ENCODE measurements around the gene CD3E.

The CD3E gene

DNA sequence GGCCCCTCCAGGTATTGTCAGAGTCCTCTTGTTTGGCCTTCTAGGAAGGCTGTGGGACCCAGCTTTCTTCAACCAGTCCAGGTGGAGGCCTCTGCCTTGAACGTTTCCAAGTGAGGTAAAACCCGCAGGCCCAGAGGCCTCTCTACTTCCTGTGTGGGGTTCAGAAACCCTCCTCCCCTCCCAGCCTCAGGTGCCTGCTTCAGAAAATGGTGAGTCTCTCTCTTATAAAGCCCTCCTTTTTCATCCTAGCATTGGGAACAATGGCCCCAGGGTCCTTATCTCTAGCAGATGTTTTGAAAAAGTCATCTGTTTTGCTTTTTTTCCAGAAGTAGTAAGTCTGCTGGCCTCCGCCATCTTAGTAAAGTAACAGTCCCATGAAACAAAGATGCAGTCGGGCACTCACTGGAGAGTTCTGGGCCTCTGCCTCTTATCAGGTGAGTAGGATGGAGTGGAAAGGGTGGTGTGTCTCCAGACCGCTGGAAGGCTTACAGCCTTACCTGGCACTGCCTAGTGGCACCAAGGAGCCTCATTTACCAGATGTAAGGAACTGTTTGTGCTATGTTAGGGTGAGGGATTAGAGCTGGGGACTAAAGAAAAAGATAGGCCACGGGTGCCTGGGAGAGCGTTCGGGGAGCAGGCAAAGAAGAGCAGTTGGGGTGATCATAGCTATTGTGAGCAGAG lies at the start of gene CD3E:
CD3E (plus strand) TSS at position 163 of the 681 bp plus-strand sequence; CDS start at position 386, 223 bp downstream.
- DNase-seq: peak in 1 of 51 donors; percentile 98

DNA sequence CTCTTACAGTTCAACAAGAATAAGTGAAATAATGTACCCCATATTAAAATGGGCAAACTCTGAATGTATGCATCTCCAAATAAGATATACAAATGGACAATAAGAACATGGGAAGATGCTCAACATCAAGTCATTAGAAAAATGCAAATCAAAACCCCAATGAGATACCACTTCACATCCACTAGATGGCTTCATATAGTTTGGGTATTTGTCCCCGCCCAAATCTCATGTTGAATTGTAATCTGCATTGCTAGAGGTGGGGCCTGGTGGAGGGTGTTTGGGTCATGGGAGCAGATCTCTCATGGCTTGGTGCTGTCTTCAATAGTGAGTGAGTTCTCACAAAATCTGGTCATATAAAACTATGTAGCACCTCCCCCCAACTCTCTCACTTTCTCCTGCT lies 46.1 kb upstream of the CD3E start:
- DNase-seq: no peak

DNA sequence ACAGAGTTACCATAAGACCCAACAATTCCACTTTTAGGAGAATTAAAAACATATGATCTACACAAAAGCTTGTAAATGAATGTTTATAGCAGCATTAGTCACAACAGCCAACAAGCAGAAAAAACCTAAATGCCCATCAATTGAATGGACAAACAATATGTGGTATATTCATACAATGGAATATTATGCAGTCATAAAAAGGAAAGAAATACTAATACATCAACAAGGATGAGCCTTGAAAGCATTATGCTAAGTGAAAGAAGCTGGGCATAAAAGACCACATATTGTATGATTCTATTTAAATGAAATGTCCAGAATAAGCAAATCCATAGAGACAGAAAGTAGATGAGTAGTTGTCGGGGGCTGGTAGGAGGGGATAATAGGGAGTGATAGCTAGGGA lies 45.4 kb upstream of the CD3E start:
- DNase-seq: no peak

GRCh38 chr11:118260353-118260752 lies 44.2 kb upstream of the CD3E start:
- DNase-seq: no peak

DNA sequence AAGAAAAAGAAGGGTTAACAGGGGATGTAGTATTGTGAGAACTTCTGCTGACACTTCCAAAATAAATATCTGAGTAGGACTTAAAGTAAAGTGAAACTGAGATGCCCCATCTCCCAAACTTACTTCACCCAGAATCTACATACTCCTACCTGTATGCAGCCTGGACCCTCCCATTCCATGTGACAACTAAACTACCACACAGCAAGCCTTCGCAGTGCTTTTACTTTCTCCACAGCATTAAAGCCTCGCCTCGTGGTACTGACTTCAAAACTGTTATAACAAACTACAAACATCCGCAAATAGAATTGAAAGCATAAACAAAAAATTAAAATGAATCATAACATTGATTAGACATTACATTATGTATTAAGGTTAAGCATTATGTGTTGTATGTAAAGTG lies 41.4 kb upstream of the CD3E start:
- DNase-seq: no peak

DNA sequence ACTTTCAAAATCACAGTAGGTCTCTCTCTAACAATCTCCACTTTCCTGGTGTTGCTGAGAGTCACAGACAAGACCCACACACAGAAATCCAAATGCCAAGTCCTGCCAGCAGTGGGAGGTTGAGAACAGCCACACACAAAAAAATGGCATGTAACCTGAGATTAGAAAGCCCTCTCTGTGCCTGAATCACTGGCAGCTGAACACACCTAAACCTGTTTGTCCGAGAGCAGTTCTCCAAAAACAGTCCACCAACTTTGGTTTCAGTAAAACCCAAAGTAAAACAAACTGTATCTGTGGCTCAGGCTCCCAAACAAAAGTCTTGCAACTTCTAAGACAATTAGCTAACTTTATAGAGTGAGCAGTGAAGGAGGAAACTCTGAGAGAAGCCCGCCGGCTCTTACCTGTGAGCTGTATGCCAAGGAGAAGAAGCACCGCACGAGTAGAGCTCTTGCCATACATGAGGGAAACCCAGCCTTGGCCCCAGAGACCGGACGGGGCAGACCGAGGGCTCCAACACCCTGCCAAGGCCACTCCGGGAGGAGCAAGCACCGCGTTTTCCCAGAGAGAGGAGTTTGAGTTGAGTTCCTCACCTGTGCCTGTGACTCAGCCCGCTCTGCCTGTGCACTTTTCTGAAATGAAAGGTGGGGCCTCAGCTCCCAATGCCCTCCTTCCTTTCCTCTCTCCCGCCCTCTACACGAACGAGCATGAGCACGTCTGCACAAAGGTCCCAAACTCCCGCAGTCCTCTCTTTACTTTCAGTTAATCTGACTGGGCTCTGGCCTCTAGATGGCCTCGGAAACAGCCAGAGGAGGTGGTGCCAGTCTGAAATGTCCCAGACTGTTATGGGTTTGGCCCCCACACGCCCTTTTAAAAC lies 40.6 kb upstream of the CD3E start, which contains the start of gene MPZL2:
MPZL2 (minus strand) TSS at position 603 of the 874 bp plus-strand sequence; CDS start at position 459, 144 bp downstream.
- no peak for DNase-seq

- no peak for DNase-seq
Measured at GRCh38 chr11:118264569-118265465, 39.7 kb upstream of the CD3E start.

- no peak for DNase-seq
Measured at GRCh38 chr11:118265954-118266353, 38.6 kb upstream of the CD3E start.

DNA sequence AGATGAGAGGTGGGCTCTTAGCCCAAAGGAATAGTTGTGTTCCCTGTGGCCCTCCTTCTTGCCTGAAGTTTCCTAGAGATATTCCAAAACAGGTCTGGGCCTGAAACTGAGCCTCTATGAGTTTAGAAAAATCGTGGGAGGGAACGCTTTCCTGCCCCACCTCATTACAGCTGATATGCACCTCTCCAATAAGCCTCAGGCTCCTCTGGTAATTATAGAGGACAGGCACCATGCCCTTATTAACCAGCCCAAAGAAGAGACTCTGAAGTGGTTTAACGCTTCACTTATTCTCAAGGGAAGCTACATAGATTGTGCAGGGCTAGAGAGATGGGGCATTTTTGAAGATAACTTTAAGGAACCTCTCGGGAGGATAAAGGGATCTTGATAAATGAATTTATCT lies 37.0 kb upstream of the CD3E start:
- no peak for DNase-seq

DNA sequence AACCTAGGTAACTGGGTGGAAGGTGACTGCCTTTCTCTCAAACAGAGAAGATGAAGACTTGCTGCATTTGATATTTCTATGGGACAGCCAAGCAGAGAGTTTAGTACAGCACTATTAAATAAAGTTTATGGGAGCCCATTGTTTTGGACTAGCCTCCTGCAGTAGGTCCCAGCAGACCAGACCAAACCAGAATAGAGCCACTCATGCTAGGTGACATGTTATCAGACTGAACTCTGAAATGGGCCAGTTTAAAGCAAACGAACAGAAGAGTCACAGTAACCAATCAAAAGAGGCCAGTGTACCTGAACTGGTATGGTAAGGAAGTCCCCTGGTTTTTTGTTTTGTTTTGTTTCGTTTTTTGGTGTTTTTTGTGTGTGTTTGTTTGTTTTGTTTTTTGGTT lies 32.5 kb upstream of the CD3E start:
- DNase-seq: no peak

DNA sequence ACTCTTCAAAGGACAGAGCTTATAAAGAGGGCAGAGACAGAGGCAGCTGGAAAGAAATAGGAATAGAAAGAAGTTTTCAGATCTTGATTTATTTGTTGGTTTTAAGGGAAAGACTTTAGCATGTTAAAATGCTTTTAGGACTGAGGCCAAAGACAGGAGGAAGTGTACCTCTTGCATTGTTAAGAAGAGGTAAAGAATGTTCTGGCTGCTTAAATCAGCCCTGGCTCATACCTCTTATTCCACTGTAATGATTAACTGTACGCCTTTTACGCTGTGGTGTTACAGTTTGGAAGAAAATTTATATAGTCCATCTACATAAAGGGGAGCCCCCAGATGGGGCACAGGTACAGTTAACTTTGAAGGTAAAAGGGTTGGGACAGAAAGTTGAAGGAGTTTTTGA lies 30.3 kb upstream of the CD3E start:
- DNase-seq: no peak

DNA sequence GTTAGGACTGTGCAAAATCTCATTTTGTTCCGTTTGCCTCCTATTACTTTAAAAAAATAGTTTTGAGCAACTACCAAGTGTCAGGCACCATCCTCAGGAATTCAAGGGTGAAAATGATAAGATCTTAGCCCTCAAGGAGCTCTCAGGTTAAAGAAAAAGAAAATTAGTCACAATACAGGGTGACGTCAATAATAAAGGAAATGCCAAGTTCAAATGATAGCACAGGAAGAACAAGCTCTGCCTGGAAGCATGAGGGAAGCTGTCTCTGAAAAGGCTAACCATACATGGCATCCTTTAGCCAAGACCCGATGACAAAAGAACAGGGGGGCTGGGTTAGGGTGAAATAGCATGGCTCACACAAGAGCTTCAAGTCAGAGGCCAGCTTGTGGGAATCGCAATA lies 29.4 kb upstream of the CD3E start:
- no peak for DNase-seq

GRCh38 chr11:118276422-118276821 lies 28.1 kb upstream of the CD3E start:
- DNase-seq: no peak

GRCh38 chr11:118277312-118277711 lies 27.2 kb upstream of the CD3E start:
- DNase-seq: no peak

DNA sequence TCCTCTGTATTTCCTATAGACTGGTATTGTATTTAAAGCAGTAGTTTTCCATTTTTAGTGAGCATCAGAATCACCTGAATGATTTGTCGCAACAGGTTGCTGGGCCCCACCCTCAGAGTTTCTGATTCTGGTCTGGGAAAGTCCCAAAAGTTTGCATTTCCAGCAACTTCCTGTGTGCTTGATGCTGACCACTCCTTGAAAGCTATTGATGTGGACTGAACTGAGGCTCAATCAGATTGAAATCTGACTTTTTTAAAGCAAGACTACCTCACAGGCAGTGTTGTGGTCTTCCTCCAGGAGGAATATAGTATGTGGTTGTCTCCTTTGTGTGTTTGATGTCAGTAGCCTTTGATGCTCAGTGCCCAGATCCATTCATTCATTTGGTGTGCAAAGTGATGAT lies 23.2 kb upstream of the CD3E start:
- DNase-seq: no peak

DNA sequence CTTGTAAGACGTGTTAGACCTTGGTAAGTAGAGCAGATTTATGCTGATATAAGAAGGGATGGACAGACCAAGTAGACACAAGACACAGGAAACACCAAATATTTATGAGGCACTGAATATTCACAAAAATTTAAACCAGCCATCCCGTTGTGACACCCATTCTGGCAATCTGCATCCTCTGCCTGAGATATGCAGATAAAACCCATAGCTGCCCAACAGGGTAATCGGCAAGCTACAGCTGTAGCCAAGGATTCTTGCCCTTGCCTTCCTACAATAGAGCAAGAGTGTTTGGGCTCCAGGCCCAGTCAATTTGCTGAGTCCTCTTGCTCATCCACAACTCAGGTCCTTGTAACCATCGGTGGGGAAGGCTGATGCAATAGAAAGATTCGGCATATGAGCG lies 21.9 kb upstream of the CD3E start:
- no peak for DNase-seq

GRCh38 chr11:118283037-118283636 lies 21.4 kb upstream of the CD3E start:
- no peak for DNase-seq

DNA sequence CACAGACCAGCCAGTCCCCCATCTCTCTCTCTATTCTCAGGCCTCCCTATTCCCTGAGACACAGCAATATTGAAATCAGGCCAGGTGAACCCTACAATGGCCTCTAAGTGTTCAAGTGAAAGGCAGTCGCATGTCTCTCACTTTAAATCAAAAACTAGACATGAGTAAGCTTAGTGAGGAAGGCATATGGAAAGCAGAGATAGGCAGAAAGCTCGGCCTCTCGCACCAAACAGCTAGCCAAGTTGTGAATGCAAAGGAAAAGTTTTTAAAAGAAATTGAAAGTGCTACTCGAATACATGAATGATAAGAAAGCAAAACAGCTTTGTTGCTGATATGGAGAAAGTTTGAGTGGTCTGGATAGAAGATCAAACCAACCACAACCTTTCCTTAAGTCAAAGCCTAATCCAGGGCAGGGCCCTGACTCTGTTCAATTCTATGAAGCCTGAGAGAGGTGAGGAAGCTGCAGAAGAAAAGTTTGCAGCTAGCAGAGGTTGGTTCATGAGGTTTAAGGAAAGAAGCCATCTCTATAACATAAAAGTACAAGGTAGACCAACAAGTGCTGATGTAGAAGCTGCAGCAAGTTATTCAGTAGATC lies 20.7 kb upstream of the CD3E start:
- no peak for DNase-seq

GRCh38 chr11:118286545-118286944 lies 18.0 kb upstream of the CD3E start:
- no peak for DNase-seq

DNA sequence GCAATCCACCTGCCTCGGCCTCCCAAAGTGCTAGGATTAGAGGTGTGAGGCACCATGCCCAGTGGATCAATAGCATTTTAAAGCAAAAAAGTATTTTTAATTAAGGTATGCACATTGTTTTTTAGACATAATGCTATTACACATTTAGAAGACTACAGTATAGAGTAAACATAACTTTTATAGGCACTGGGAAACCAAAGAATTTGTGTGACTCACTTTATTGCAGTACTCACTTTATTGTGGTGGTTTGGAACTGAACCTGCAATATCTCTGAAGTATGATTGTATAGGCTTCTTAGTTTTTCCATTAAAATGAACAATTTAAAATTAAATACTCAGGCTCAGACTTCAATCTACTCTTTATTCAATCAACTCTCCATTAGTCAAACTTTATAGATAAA lies 17.5 kb upstream of the CD3E start:
- no peak for DNase-seq

- DNase-seq: no peak
Measured at GRCh38 chr11:118289401-118289800, 15.1 kb upstream of the CD3E start.
